Spleen (tissue), 11 donors: ENCODE measurements around the gene AFAP1L2. TPM values are rescaled to one million over a fixed set of nuclear protein-coding genes. Genes with fewer than 3 reads are reported as not detected.

Source experiments
- DNase-seq: peaks from one replicate; pipeline ENCODE4 v3.0.0-alpha.2; 2020
- H3K27ac ChIP-seq, 8 donors: fragments of 200-600 bp; sonication (generic) in 7 of 8; 1 replicate in 4 of 8; 2 replicates in 4 of 8; pipeline versions ENCODE4 v1.5.0 to v1.8.0; 2016 to 2021; ENCODE audit warnings: inconsistent platforms in 4 of 8, mild to moderate bottlenecking in 4 of 8, moderate library complexity in 1 of 8
- H3K27me3 ChIP-seq, 7 donors: fragments of 200-600 bp; sonication (generic) in 6 of 7; replicated peaks in 1 of 7; 1 replicate in 4 of 7; 2 replicates in 3 of 7; pipeline versions ENCODE4 v1.5.0 to v1.8.0; 2016 to 2021; ENCODE audit warnings: inconsistent platforms in 3 of 7, mild to moderate bottlenecking in 1 of 7
- H3K36me3 ChIP-seq, 6 donors: fragments of 200-600 bp; sonication (generic) in 5 of 6; 1 replicate in 4 of 6; 2 replicates in 2 of 6; pipeline versions ENCODE4 v1.5.0 to v1.8.0; 2016 to 2021; ENCODE audit warnings: inconsistent platforms in 2 of 6
- H3K4me1 ChIP-seq, 6 donors: fragments of 200-600 bp; sonication (generic) in 5 of 6; 1 replicate in 3 of 6; 2 replicates in 3 of 6; pipeline versions ENCODE4 v1.5.0 to v1.8.0; 2016 to 2021; ENCODE audit warnings: inconsistent platforms in 3 of 6
- H3K4me3 ChIP-seq, 8 donors: fragments of 200-600 bp; sonication (generic) in 7 of 8; 1 replicate in 4 of 8; 2 replicates in 4 of 8; pipeline versions ENCODE4 v1.5.0 to v1.8.0; 2016 to 2021; ENCODE audit warnings: inconsistent platforms in 4 of 8, mild to moderate bottlenecking in 4 of 8, moderate library complexity in 2 of 8
- H3K9me3 ChIP-seq, 8 donors: fragments of 200-600 bp; sonication (generic) in 7 of 8; 1 replicate in 4 of 8; 2 replicates in 4 of 8; pipeline versions ENCODE4 v1.5.0 to v1.8.0; 2016 to 2021; ENCODE audit warnings: inconsistent platforms in 4 of 8
- POLR2A ChIP-seq, 3 donors: fragments of 450-650 bp; IDR thresholded peaks; one replicate each; pipeline ENCODE4 v1.5.1; 2017; ENCODE audit warnings: antibody characterized with exemption in 3 of 3, mild to moderate bottlenecking in 1 of 3
- POLR2AphosphoS5 ChIP-seq, 3 donors: sonication (generic); formaldehyde crosslinking; IDR thresholded peaks; one replicate each; pipeline ENCODE4 v1.5.1; 2017; ENCODE audit warnings: antibody characterized with exemption in 3 of 3
- WGBS, 5 donors: extraction: QIAGEN DNeasy Blood & Tissue Kit in 3 of 5; methylation state at CpG; one replicate each; pipeline versions ENCODE4 v1.1.5 to v1.1.7; 2013 to 2018; 5-methylcytosine and 5-hydroxymethylcytosine counted together
- intact Hi-C: fragments of 100-400 bp; cut with DNase I; formaldehyde crosslinking; loops from one replicate; pipeline ENCODE4 v1.15.0; 2023; ENCODE audit warnings: low total_unique reads
- polyA plus RNA-seq, 3 donors: library from polyadenylated mRNA; stranded (reverse); fragments of 200-250 nt; gene quantifications; one replicate each; pipeline ENCODE4 v1.2.1, GENCODE V29; 2013
- total RNA-seq, 7 donors: library from RNA; depleted of rRNA in 3 of 7; stranded (reverse); fragments of >200 nt in 3 of 7; fragmentation: NEBNext Ultra II Directional in 4 of 7; extraction: Animal tissue kit (Norgen Biotek cat#: 25700) in 4 of 7; gene quantifications; one replicate each; pipeline versions ENCODE4 v1.1.0 to v1.2.1, GENCODE V29; 2016 to 2021
- TF ChIP-seq, protein P1 (sequence below), 11 experiments: fragments of 200-600 bp in 7 of 11; fragments of 450-650 bp in 4 of 11; sonication (generic) in 4 of 11; IDR thresholded peaks in 8 of 11; conservative IDR thresholded peaks in 3 of 11; 1 replicate in 7 of 11; 2 replicates in 4 of 11; pipeline versions ENCODE4 v1.4.0 to v1.8.0; 2016 to 2021; ENCODE audit warnings: antibody characterized with exemption in 11 of 11, inconsistent platforms in 4 of 11, mild to moderate bottlenecking in 1 of 11
- donor health status: healthy with polysubstance abuse.
- donor health status: DM: no; HTN: no; CAD: no; lungs with moderate emphysema.
- donor health status: DM: no; HTN: no; CAD: no.
- donor health status: Bipolar disorder and iron deficiency.
- donor health status: healthy.
- donor health status: DM: no; HTN: no; CAD: no.
- donor health status: DM: yes; HTN: yes; CAD: no.

The AFAP1L2 gene
- total and polyA plus RNA-seq, 10 donors, result 18.3 to 273 (median 180) TPM

GRCh38 chr10:114271075-114271778 lies 133.1 kb downstream of the AFAP1L2 start:
- intact Hi-C loops, result no loop called here
- Histone ChIP-seq H3K27me3 (peaks cover 0 to 2% (median 0%) of the 10 kb centered on the region in 7 donors), H3K27ac (no peak overlapping the region), H3K4me3 (no peak overlapping the region), H3K36me3 (no peaks in the 10 kb centered on the region), H3K9me3 (no peaks in the 10 kb centered on the region), H3K4me1 (no peaks in the 10 kb centered on the region)
- TF ChIP-seq POLR2AphosphoS5 (IDR thresholded peaks at IDR 0.05) (no peak), POLR2A (IDR thresholded peaks at IDR 0.05) (no peak)
- TF ChIP-seq, protein P1, sequence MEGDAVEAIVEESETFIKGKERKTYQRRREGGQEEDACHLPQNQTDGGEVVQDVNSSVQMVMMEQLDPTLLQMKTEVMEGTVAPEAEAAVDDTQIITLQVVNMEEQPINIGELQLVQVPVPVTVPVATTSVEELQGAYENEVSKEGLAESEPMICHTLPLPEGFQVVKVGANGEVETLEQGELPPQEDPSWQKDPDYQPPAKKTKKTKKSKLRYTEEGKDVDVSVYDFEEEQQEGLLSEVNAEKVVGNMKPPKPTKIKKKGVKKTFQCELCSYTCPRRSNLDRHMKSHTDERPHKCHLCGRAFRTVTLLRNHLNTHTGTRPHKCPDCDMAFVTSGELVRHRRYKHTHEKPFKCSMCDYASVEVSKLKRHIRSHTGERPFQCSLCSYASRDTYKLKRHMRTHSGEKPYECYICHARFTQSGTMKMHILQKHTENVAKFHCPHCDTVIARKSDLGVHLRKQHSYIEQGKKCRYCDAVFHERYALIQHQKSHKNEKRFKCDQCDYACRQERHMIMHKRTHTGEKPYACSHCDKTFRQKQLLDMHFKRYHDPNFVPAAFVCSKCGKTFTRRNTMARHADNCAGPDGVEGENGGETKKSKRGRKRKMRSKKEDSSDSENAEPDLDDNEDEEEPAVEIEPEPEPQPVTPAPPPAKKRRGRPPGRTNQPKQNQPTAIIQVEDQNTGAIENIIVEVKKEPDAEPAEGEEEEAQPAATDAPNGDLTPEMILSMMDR (IDR thresholded peaks at IDR 0.05 in 8 of 11, conservative IDR thresholded peaks at IDR 0.05 in 3 of 11), result no peak
- no peak for DNase-seq
- WGBS, 5 donors, result 79 to 87% (median 83%) methylated on average over 3 of the region's 3 CpGs

DNA sequence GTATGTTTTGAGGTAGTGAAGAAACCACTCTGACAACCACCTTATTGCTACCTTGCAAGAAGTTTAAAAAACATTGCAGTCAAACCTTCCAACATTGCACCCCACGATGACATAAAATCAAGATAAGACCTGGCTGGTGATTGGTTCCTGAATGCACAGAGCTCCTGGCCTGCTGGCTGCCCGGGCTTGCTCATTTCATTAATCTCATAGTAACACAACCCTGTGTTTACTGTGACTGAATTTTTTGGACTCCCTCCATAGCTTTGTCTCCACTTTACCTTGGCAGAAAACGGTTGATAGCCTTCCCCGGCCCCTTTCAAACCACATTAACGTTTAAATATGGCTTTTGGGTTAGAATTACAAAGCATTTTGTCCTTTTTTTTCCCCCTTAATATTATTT lies 137.8 kb downstream of the AFAP1L2 start:
- no peak overlapping the region for H3K4me3 ChIP-seq
- no peaks in the 10 kb centered on the region for H3K27me3 ChIP-seq
- no peak for DNase-seq
- peak overlapping the region in 1 of 8 donors; percentile 41 for H3K27ac ChIP-seq
- TF ChIP-seq, protein P1 (IDR thresholded peaks at IDR 0.05 in 8 of 11, conservative IDR thresholded peaks at IDR 0.05 in 3 of 11), result no peak
- TF ChIP-seq POLR2AphosphoS5 (IDR thresholded peaks at IDR 0.05), result no peak
- no peak for TF ChIP-seq POLR2A (IDR thresholded peaks at IDR 0.05)
- peaks cover 0 to 3% (median 0%) of the 10 kb centered on the region in 6 donors for H3K4me1 ChIP-seq
- H3K9me3 ChIP-seq, result no peaks in the 10 kb centered on the region
- intact Hi-C loops, result no loop called here
- 63 to 76% (median 66%) methylated on average over 5 of the region's 5 CpGs for WGBS, 5 donors
- no peaks in the 10 kb centered on the region for H3K36me3 ChIP-seq

- TF ChIP-seq, protein P1 (IDR thresholded peaks at IDR 0.05 in 8 of 11, conservative IDR thresholded peaks at IDR 0.05 in 3 of 11), result no peak
- TF ChIP-seq POLR2AphosphoS5 (IDR thresholded peaks at IDR 0.05), result peak in 1 of 3 donors; percentile 34
- H3K36me3 ChIP-seq, result no peaks in the 10 kb centered on the region
- no peak for DNase-seq
- H3K4me1 ChIP-seq, result peaks cover 0 to 6% (median 1%) of the 10 kb centered on the region in 6 donors
- H3K4me3 ChIP-seq, result no peak overlapping the region
- no peaks in the 10 kb centered on the region for H3K27me3 ChIP-seq
- WGBS, 5 donors, result 71 to 97% (median 89%) methylated on average over 6 of the region's 6 CpGs
- no peaks in the 10 kb centered on the region for H3K9me3 ChIP-seq
- peak overlapping the region in 3 of 8 donors; percentile 9 to 44 (median 40) for H3K27ac ChIP-seq
- intact Hi-C loops, result no loop called here
These were observed 138.8 kb downstream of the AFAP1L2 start for GRCh38 chr10:114265392-114266053.

GRCh38 chr10:114262496-114262895 lies 141.8 kb downstream of the AFAP1L2 start:
- DNase-seq, result no peak
- H3K36me3 ChIP-seq, result no peaks in the 10 kb centered on the region
- H3K27ac ChIP-seq, result no peak overlapping the region
- intact Hi-C loops, result no loop called here
- H3K4me3 ChIP-seq, result no peak overlapping the region
- TF ChIP-seq POLR2AphosphoS5 (IDR thresholded peaks at IDR 0.05), result no peak
- no peak for TF ChIP-seq POLR2A (IDR thresholded peaks at IDR 0.05)
- TF ChIP-seq, protein P1 (IDR thresholded peaks at IDR 0.05 in 8 of 11, conservative IDR thresholded peaks at IDR 0.05 in 3 of 11), result no peak
- WGBS, 5 donors, result 81 to 91% (median 88%) methylated on average over 4 of the region's 4 CpGs
- peaks cover 0 to 14% (median 3%) of the 10 kb centered on the region in 6 donors for H3K4me1 ChIP-seq
- no peaks in the 10 kb centered on the region for H3K27me3 ChIP-seq
- no peaks in the 10 kb centered on the region for H3K9me3 ChIP-seq
